Smooth muscle cell (in vitro differentiated cells): ENCODE results near the gene BMPR1A. TPM values are rescaled to one million over a fixed set of nuclear protein-coding genes. Genes with fewer than 3 reads are reported as not detected.

Experiments used
- DNase-seq: peaks from one replicate; lab custom pipeline; 2025; ENCODE audit not compliant: unreplicated experiment; lab: John Stamatoyannopoulos, UW
- H2AFZ ChIP-seq: fragments of 200-600 bp; sonication (generic); 2 replicates; pipeline ENCODE4 v1.6.0; 2016; ENCODE audit warnings: antibody characterized with exemption, low read depth, mild to moderate bottlenecking
- H3F3A ChIP-seq: fragments of 200-600 bp; sonication (generic); 2 replicates; pipeline ENCODE4 v1.6.0; 2017; ENCODE audit warnings: antibody characterized with exemption, low read depth
- H3K27ac ChIP-seq: fragments of 200-600 bp; sonication (generic); 2 replicates; pipeline ENCODE4 v1.5.1; 2016; ENCODE audit warnings: low read depth, mild to moderate bottlenecking
- H3K27me3 ChIP-seq: fragments of 200-600 bp; sonication (generic); 2 replicates; pipeline ENCODE4 v1.6.1; 2016; ENCODE audit warnings: low read depth, mild to moderate bottlenecking
- H3K36me3 ChIP-seq: fragments of 200-600 bp; sonication (generic); 2 replicates; pipeline ENCODE4 v1.5.1; 2016; ENCODE audit warnings: low read depth
- H3K4me1 ChIP-seq: fragments of 200-600 bp; sonication (generic); 2 replicates; pipeline ENCODE4 v1.5.1; 2016; ENCODE audit warnings: low read depth
- H3K4me2 ChIP-seq: fragments of 200-600 bp; sonication (generic); 2 replicates; pipeline ENCODE4 v1.6.0; 2016; ENCODE audit warnings: mild to moderate bottlenecking
- H3K4me3 ChIP-seq: fragments of 200-600 bp; sonication (generic); 2 replicates; pipeline ENCODE4 v1.5.1; 2016; ENCODE audit warnings: mild to moderate bottlenecking
- H3K79me2 ChIP-seq: fragments of 200-600 bp; sonication (generic); 2 replicates; pipeline ENCODE4 v1.6.0; 2016; ENCODE audit warnings: low read depth, mild to moderate bottlenecking
- H3K9ac ChIP-seq: fragments of 200-600 bp; sonication (generic); 2 replicates; pipeline ENCODE4 v1.6.0; 2016; ENCODE audit warnings: low read depth
- H3K9me3 ChIP-seq: fragments of 200-600 bp; sonication (generic); replicated peaks from 2 replicates; pipeline ENCODE4 v1.5.1; 2016; ENCODE audit warnings: low read depth
- H4K20me1 ChIP-seq: fragments of 200-600 bp; sonication (generic); 2 replicates; pipeline ENCODE4 v1.6.0; 2016; ENCODE audit warnings: low read depth
- WGBS: methylation state at CpG from one replicate; pipeline ENCODE4 v1.1.7; 2016; ENCODE audit warnings: low lambda C conversion rate; 5-methylcytosine and 5-hydroxymethylcytosine counted together
- polyA plus RNA-seq: library from polyadenylated mRNA; unstranded; fragments of >200 nt; fragmentation: Nextera tagmentation; extraction: Ambion mirVana; gene quantifications from 2 replicates; pipeline ENCODE4 v1.2.1, GENCODE V29; 2016
- total RNA-seq: library from RNA; depleted of rRNA; stranded (reverse); fragments of >200 nt; gene quantifications from 2 replicates; pipeline ENCODE4 v1.2.3, GENCODE V29; 2014
- TF ChIP-seq, protein P1 (sequence below): fragments of 200-600 bp; sonication (generic); IDR thresholded peaks from 2 replicates; pipeline ENCODE4 v1.5.1; 2017; ENCODE audit warnings: borderline replicate concordance, mild to moderate bottlenecking, antibody characterized with exemption; ENCODE audit not compliant: insufficient read depth, poor library complexity, severe bottlenecking

BMPR1A gene
- total and polyA plus RNA-seq, 2 experiments from 2014 or later, result 15.5 to 80.9 TPM

GRCh38 chr10:86967481-86967941 is 211.1 kb downstream of the BMPR1A start:
- no peaks in the 10 kb centered on the region for H4K20me1 ChIP-seq
- H3K79me2 ChIP-seq, result no peaks in the 10 kb centered on the region
- no peak overlapping the region for H3K9ac ChIP-seq
- H3K36me3 ChIP-seq, result no peaks in the 10 kb centered on the region
- peaks cover 30% of the 10 kb centered on the region for H3K4me1 ChIP-seq
- no peak for DNase-seq
- no peak overlapping the region for H2AFZ ChIP-seq
- no peak overlapping the region for H3K4me2 ChIP-seq
- no peak overlapping the region for H3K4me3 ChIP-seq
- H3K27ac ChIP-seq, result no peak overlapping the region
- peaks cover 7% of the 10 kb centered on the region for H3F3A ChIP-seq
- no peaks in the 10 kb centered on the region for H3K27me3 ChIP-seq
- 98% methylated on average over 7 of the region's 7 CpGs for WGBS
- TF ChIP-seq, protein P1, sequence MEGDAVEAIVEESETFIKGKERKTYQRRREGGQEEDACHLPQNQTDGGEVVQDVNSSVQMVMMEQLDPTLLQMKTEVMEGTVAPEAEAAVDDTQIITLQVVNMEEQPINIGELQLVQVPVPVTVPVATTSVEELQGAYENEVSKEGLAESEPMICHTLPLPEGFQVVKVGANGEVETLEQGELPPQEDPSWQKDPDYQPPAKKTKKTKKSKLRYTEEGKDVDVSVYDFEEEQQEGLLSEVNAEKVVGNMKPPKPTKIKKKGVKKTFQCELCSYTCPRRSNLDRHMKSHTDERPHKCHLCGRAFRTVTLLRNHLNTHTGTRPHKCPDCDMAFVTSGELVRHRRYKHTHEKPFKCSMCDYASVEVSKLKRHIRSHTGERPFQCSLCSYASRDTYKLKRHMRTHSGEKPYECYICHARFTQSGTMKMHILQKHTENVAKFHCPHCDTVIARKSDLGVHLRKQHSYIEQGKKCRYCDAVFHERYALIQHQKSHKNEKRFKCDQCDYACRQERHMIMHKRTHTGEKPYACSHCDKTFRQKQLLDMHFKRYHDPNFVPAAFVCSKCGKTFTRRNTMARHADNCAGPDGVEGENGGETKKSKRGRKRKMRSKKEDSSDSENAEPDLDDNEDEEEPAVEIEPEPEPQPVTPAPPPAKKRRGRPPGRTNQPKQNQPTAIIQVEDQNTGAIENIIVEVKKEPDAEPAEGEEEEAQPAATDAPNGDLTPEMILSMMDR, result no peak
- no peaks in the 10 kb centered on the region for H3K9me3 ChIP-seq

DNA sequence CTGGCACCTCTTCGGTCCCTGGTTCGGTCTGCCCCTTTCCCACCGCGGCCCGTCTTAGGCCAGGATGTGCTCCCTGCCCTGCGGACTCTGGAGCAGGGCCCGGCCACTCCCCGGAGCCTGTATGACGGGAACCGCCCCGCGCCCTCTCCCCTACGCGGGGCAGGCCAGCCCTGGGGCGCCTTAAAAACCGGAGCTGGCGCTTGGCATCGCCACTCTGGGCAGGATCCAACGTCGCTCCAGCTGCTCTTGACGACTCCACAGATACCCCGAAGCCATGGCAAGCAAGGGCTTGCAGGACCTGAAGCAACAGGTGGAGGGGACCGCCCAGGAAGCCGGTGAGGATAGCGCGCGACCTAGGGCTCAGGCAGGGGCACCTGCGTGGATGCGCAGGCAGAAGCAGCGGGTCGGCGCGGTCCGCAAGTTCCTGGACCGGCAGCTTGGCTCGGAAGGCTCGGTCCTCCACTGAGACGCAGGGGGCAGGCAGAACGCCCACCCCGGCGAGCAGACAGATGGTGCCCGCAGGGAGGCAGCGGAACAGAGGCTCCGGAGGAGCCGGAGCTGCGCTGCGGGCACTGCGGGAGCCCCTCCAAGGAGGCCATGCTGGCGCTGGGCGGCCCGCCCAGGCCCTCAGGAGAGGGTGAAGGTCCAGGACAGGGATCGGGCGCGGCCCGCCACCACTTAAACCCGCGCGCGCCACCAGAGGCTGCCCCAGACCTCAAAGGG is 212.0 kb downstream of the BMPR1A start, which contains the start of gene ADIRF:
TSS of gene ADIRF (plus strand) at position 212 of the 723 bp plus-strand sequence. CDS start at position 275, 63 bp downstream.
- H3K9ac ChIP-seq, result no peak within 1 kb of the TSS
- TF ChIP-seq, protein P1, result no peak
- H3K4me3 ChIP-seq, result no peak within 1 kb of the TSS
- H2AFZ ChIP-seq, result no peak within 1 kb of the TSS
- H3F3A ChIP-seq, result peaks cover 7% of the 10 kb centered on the region
- peak within 1 kb of the TSS; percentile 95 for H3K27ac ChIP-seq
- no peak within 1 kb of the TSS for H3K4me2 ChIP-seq
- peaks cover 30% of the 10 kb centered on the region for H3K4me1 ChIP-seq
- no peaks in the 10 kb centered on the region for H3K9me3 ChIP-seq
- WGBS, result 96% methylated on average over 51 of the region's 59 CpGs
- no peak for DNase-seq
- no peaks in the 10 kb centered on the region for H3K79me2 ChIP-seq
- H3K36me3 ChIP-seq, result no peaks in the 10 kb centered on the region
- H4K20me1 ChIP-seq, result no peaks in the 10 kb centered on the region
- no peaks in the 10 kb centered on the region for H3K27me3 ChIP-seq

DNA sequence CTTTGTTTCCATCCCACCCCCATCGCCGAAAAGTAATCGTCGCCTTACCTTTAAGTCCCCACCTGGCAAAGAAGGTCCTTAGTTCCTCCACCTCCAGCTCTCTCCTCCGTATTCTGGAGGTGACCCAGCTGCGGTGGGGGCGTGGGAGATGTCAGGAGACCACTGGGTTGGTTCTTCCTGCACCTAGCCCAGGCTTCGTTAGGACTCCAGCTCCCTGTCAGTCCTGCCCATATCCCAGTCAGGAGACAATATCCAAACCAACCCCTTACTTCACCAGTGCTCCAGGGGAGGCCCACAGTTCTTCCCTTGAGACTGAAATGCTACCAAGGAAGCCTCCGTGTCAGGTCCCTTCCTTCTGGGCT is 212.6 kb downstream of the BMPR1A start:
- H3K27me3 ChIP-seq, result no peaks in the 10 kb centered on the region
- H3K79me2 ChIP-seq, result no peaks in the 10 kb centered on the region
- 92% methylated on average over 9 of the region's 9 CpGs for WGBS
- H3K4me1 ChIP-seq, result peaks cover 30% of the 10 kb centered on the region
- H3K9ac ChIP-seq, result no peak overlapping the region
- no peaks in the 10 kb centered on the region for H4K20me1 ChIP-seq
- peak overlapping the region; percentile 95 for H3K27ac ChIP-seq
- H3K4me3 ChIP-seq, result no peak overlapping the region
- DNase-seq, result no peak
- no peaks in the 10 kb centered on the region for H3K9me3 ChIP-seq
- peaks cover 7% of the 10 kb centered on the region for H3F3A ChIP-seq
- TF ChIP-seq, protein P1, result no peak
- H2AFZ ChIP-seq, result no peak overlapping the region
- no peaks in the 10 kb centered on the region for H3K36me3 ChIP-seq
- H3K4me2 ChIP-seq, result no peak overlapping the region

DNA sequence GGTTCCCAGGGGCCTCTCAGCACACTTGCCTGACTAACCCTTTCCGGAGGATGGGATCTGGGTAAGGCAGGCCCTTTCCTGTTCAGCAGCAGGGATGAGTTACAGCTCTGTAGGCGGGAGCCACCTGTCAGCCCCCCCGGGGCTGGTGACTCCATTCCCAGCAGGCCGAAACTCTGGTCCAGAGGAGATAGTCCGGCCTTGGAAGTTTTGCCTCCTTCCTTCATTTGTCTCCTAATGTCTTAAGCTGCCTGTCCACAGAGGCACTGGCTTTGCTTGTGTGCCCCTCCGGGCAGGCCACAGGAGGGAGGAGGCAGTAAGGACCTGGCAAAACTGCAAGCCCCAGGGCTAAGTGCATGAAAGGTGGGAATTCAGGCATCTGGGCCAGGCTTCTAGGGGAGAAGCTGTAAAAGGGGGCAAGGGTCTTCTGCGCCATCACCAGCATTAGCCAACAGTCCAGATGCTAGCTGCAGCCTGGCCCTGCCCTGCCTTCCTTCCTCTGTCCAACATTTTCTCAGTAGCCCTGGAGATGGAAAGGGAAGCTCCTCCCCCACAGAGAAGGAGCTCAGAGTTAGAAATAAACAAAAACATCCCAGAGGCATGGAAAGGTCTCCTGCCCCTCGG is 213.1 kb downstream of the BMPR1A start:
- H3K4me1 ChIP-seq, result peaks cover 30% of the 10 kb centered on the region
- H3K36me3 ChIP-seq, result no peaks in the 10 kb centered on the region
- no peak overlapping the region for H2AFZ ChIP-seq
- WGBS, result 60% methylated on average over 8 of the region's 8 CpGs
- peak overlapping the region; percentile 70 for H3K4me3 ChIP-seq
- peaks cover 7% of the 10 kb centered on the region for H3F3A ChIP-seq
- DNase-seq, result no peak
- TF ChIP-seq, protein P1, result no peak
- H3K4me2 ChIP-seq, result peak overlapping the region; percentile 85
- H3K9ac ChIP-seq, result no peak overlapping the region
- H3K27me3 ChIP-seq, result no peaks in the 10 kb centered on the region
- no peaks in the 10 kb centered on the region for H4K20me1 ChIP-seq
- no peaks in the 10 kb centered on the region for H3K79me2 ChIP-seq
- H3K27ac ChIP-seq, result peak overlapping the region; percentile 95
- no peaks in the 10 kb centered on the region for H3K9me3 ChIP-seq
